ENCODE results near the gene PLD6.
"Not testable (repeated sequence)": the region's sequence is repeated elsewhere in the genome, so short reads cannot be mapped to it uniquely, and the experiment has no call there.

The PLD6 gene, protein sequence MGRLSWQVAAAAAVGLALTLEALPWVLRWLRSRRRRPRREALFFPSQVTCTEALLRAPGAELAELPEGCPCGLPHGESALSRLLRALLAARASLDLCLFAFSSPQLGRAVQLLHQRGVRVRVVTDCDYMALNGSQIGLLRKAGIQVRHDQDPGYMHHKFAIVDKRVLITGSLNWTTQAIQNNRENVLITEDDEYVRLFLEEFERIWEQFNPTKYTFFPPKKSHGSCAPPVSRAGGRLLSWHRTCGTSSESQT

DNA sequence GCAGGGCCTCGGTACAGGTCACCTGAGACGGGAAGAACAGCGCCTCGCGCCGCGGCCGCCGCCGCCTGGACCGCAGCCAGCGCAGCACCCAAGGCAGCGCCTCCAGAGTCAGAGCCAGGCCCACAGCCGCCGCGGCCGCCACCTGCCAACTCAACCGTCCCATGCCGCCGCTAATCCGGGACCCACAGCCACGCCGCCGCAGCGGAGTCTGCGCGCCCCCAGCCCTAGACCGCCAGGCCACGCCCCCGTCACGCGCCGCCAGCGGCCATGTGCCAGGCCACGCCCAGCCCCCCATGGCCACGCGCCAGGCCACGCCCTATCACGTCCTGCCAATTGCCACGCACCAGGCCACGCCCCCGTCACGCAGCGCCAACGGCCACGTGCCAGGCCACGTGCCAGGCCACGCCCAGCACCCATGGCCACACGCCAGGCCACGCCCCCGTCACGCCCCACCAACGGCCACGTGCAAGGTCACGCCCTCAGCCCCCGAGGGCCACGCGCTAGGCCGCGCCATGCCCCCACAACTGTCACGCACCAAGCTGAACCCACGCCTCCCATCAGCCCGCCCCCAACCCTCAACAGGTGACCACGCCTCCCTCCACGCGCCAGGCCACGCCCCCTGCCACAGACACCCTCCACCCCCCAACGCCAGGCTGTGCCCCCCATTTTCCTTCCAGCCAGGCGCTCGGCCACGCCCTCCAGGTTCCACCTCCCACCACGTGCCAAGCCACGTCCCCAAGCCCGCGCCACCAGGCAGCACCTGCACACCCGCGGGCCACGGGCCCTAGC is at the start of gene PLD6:
Gene PLD6 (minus strand): TSS at position 210 of the 789 bp plus-strand sequence. CDS start 47 bp downstream, at position 163.
- peak; percentile 94 for DNase-seq (ENCODE audit: extremely low read depth, insufficient read length)
- H3K4me3 ChIP-seq (replicated peaks; ENCODE audit: low read depth, low read length), result peak within 1 kb of the TSS; percentile 70
- H3K36me3 ChIP-seq (ENCODE audit: control insufficient read depth, insufficient read depth, low read length), result peaks cover 4% of the 10 kb centered on the region
- no peaks in the 10 kb centered on the region for H3K27me3 ChIP-seq (replicated peaks; ENCODE audit: control insufficient read depth, insufficient read depth, low read length)
- TF ChIP-seq, protein P1, sequence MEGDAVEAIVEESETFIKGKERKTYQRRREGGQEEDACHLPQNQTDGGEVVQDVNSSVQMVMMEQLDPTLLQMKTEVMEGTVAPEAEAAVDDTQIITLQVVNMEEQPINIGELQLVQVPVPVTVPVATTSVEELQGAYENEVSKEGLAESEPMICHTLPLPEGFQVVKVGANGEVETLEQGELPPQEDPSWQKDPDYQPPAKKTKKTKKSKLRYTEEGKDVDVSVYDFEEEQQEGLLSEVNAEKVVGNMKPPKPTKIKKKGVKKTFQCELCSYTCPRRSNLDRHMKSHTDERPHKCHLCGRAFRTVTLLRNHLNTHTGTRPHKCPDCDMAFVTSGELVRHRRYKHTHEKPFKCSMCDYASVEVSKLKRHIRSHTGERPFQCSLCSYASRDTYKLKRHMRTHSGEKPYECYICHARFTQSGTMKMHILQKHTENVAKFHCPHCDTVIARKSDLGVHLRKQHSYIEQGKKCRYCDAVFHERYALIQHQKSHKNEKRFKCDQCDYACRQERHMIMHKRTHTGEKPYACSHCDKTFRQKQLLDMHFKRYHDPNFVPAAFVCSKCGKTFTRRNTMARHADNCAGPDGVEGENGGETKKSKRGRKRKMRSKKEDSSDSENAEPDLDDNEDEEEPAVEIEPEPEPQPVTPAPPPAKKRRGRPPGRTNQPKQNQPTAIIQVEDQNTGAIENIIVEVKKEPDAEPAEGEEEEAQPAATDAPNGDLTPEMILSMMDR (IDR thresholded peaks at IDR 0.05; ENCODE audit: insufficient read depth, low read length, poor library complexity, severe bottlenecking), result no peak

DNA sequence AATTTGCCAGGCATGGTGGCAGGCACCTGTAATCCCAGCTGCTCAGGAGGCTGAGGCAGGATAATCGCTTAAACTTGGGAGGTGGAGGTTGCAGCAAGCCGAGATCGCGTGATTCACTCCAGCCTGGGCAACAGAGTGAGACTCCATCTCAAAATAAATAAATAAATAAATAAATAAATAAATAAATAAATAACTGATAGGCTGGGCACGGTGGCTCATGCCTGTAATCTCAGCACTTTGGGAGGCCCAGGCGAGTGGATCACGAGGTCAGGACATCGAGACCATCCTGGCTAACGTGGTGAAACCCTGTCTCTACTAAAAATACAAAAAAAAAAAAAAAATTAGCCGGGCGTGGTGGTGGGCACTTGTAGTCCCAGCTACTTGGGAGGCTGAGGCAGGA is 49.6 kb upstream of the PLD6 start:
- not testable (repeated sequence) for H3K27me3 ChIP-seq (replicated peaks; ENCODE audit: control insufficient read depth, insufficient read depth, low read length); DNase-seq (ENCODE audit: extremely low read depth, insufficient read length); H3K4me3 ChIP-seq (replicated peaks; ENCODE audit: low read depth, low read length)
- peaks cover 26% of the 10 kb centered on the region for H3K36me3 ChIP-seq (ENCODE audit: control insufficient read depth, insufficient read depth, low read length)

DNA sequence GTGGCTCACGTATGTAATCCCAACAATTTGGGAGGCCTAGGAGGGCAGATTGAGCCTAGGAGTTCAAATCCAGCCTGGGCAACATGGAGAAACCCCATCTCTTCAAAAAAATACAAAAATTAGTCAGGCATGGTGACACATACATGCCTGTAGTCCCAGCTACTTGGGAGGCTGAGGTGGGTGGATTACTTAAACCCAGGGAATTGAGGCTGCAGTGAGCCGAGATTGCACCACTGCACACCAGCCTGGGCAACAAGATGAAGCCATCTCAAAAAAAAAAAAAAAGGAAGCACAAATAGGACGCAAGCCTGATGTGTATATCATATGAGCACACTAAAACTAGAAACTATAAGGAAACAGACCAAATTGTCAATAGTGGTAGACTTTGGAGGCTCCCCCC is 47.9 kb upstream of the PLD6 start:
- no peak for DNase-seq (ENCODE audit: extremely low read depth, insufficient read length)
- TF ChIP-seq, protein P1 (IDR thresholded peaks at IDR 0.05; ENCODE audit: insufficient read depth, low read length, poor library complexity, severe bottlenecking), result no peak
- Histone ChIP-seq H3K4me3 (replicated peaks; ENCODE audit: low read depth, low read length) (no peak overlapping the region), H3K27me3 (replicated peaks; ENCODE audit: control insufficient read depth, insufficient read depth, low read length) (no peaks in the 10 kb centered on the region), H3K36me3 (ENCODE audit: control insufficient read depth, insufficient read depth, low read length) (peaks cover 18% of the 10 kb centered on the region)

DNA sequence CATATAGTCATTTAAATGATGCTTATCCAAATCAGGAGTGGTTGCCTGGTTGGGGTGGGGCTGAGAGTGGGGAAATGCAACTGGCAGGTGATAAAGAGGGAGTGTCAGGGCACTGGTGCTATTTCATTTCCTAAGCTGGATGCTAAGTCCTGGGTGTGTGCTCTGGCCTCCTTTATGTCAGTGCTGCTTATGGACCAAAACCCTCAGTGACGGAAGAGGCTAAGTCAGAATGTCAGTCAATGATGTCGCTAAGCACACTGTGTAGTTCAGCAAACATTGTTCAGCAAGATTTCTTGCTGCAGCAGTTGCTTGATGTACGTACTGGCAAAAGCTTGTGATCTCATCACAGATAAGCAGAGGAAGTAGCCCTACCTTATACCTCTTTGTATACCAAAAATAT is 47.3 kb upstream of the PLD6 start:
- Histone ChIP-seq H3K4me3 (replicated peaks; ENCODE audit: low read depth, low read length) (no peak overlapping the region), H3K36me3 (ENCODE audit: control insufficient read depth, insufficient read depth, low read length) (peaks cover 17% of the 10 kb centered on the region), H3K27me3 (replicated peaks; ENCODE audit: control insufficient read depth, insufficient read depth, low read length) (no peaks in the 10 kb centered on the region)
- DNase-seq (ENCODE audit: extremely low read depth, insufficient read length), result no peak
- TF ChIP-seq, protein P1 (IDR thresholded peaks at IDR 0.05; ENCODE audit: insufficient read depth, low read length, poor library complexity, severe bottlenecking), result no peak

DNA sequence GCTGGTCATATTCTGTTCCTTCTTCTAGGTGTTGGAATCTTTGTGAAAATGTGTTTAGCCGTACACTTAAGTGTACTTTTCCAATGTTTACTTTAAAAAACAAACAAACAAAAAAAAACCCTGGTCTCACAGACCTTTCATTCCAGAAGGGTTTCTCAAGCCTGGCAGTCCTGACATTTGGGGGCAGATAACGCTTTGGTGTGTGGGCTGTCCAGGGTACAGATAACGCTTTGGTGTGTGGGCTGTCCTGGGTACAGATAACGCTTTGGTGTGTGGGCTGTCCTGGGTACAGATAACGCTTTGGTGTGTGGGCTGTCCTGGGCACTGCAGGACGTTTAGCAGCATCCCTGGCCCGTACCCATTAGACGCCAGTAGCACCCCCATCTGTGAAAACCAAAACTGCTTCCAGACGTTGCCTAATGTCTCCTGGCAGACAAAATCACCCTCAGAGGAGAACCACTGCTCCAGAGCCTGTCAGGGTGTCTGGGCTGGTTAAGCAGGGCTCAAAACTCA is 46.1 kb upstream of the PLD6 start:
- Histone ChIP-seq H3K4me3 (replicated peaks; ENCODE audit: low read depth, low read length) (no peak overlapping the region), H3K27me3 (replicated peaks; ENCODE audit: control insufficient read depth, insufficient read depth, low read length) (no peaks in the 10 kb centered on the region), H3K36me3 (ENCODE audit: control insufficient read depth, insufficient read depth, low read length) (peaks cover 19% of the 10 kb centered on the region)
- TF ChIP-seq, protein P1 (IDR thresholded peaks at IDR 0.05; ENCODE audit: insufficient read depth, low read length, poor library complexity, severe bottlenecking), result no peak
- no peak for DNase-seq (ENCODE audit: extremely low read depth, insufficient read length)

DNA sequence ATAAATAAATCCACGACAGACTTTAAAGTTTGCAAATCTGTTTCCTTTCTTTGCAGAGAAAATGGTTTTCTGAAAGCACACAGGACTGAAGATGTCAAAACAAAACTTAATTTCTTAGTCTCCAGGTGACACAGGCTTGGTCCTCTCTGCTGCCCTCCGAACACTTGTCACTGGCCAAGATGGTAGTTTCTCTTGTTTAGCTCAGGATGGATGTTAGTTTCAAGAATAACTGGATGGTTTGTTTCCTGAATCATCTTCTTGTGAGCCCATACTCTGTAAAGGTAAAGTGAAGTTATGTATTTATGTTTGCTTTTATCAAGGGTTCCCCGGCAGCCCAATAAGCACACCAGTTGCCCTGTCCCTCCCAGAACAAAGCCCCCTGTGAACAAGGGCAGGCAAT is 40.7 kb upstream of the PLD6 start:
- TF ChIP-seq, protein P1 (IDR thresholded peaks at IDR 0.05; ENCODE audit: insufficient read depth, low read length, poor library complexity, severe bottlenecking), result no peak
- peaks cover 7% of the 10 kb centered on the region for H3K36me3 ChIP-seq (ENCODE audit: control insufficient read depth, insufficient read depth, low read length)
- H3K4me3 ChIP-seq (replicated peaks; ENCODE audit: low read depth, low read length), result no peak overlapping the region
- DNase-seq (ENCODE audit: extremely low read depth, insufficient read length), result no peak
- no peaks in the 10 kb centered on the region for H3K27me3 ChIP-seq (replicated peaks; ENCODE audit: control insufficient read depth, insufficient read depth, low read length)

Data from GM06990 (cell line).